Duodenal mucosa (tissue), 2 donors: ENCODE measurements around the gene ETF1.

Experiments used
- H3K27ac ChIP-seq: one replicate; pipeline ENCODE4 v1.7.0; 2013; ENCODE audit warnings: low read depth, low read length
- H3K27me3 ChIP-seq, 2 donors: one replicate each; pipeline ENCODE4 v1.7.0; 2013; ENCODE audit warnings: low read length in 2 of 2, control low read depth in 1 of 2; ENCODE audit not compliant: insufficient read depth in 2 of 2, control insufficient read depth in 1 of 2
- H3K36me3 ChIP-seq, 2 donors: one replicate each; pipeline ENCODE4 v1.7.0; 2013; ENCODE audit warnings: low read length in 2 of 2, control low read depth in 1 of 2; ENCODE audit not compliant: insufficient read depth in 2 of 2, control insufficient read depth in 1 of 2
- H3K4me1 ChIP-seq, 2 donors: one replicate each; pipeline ENCODE4 v1.7.0; 2013; ENCODE audit warnings: low read length in 2 of 2, control low read depth in 1 of 2; ENCODE audit not compliant: insufficient read depth in 2 of 2, control insufficient read depth in 1 of 2
- H3K4me3 ChIP-seq, 2 donors: one replicate each; pipeline ENCODE4 v1.7.0; 2013; ENCODE audit warnings: low read length in 2 of 2, low read depth in 1 of 2
- H3K9ac ChIP-seq, 2 donors: one replicate each; pipeline ENCODE4 v1.7.0; 2013; ENCODE audit warnings: low read length in 2 of 2, low read depth in 1 of 2
- H3K9me3 ChIP-seq, 2 donors: one replicate each; pipeline ENCODE4 v1.7.0; 2013; ENCODE audit warnings: low read length in 2 of 2, control low read depth in 1 of 2; ENCODE audit not compliant: control insufficient read depth in 1 of 2

ETF1 gene

GRCh38 chr5:138575194-138576015 lies 32.4 kb upstream of the ETF1 start, which contains the start of gene HSPA9:
Gene HSPA9, minus strand, starts transcription at chr5:138575401. Its CDS starts 83 bp downstream, at chr5:138575318.
- H3K4me1 ChIP-seq, result peaks cover 11 to 16% of the 10 kb centered on the region in 2 donors
- H3K9me3 ChIP-seq, result no peaks in the 10 kb centered on the region
- H3K9ac ChIP-seq, result peak within 1 kb of the TSS; percentile 97
- H3K27ac ChIP-seq, result peak within 1 kb of the TSS; percentile 99
- H3K4me3 ChIP-seq, result peak within 1 kb of the TSS; percentile 93 to 94
- H3K36me3 ChIP-seq, result peaks cover 10 to 32% of the 10 kb centered on the region in 2 donors
- no peaks in the 10 kb centered on the region for H3K27me3 ChIP-seq

- peaks cover 11 to 16% of the 10 kb centered on the region in 2 donors for H3K4me1 ChIP-seq
- H3K27ac ChIP-seq, result peak overlapping the region; percentile 99
- H3K9ac ChIP-seq, result peak overlapping the region; percentile 97
- H3K27me3 ChIP-seq, result no peaks in the 10 kb centered on the region
- no peaks in the 10 kb centered on the region for H3K9me3 ChIP-seq
- peaks cover 14 to 39% of the 10 kb centered on the region in 2 donors for H3K36me3 ChIP-seq
- peak overlapping the region; percentile 93 to 94 for H3K4me3 ChIP-seq
These were observed 31.7 kb upstream of the ETF1 start for GRCh38 chr5:138574744-138575193.

- H3K4me3 ChIP-seq, result peak overlapping the region; percentile 93 to 94
- no peaks in the 10 kb centered on the region for H3K9me3 ChIP-seq
- H3K9ac ChIP-seq, result peak overlapping the region; percentile 97
- H3K27ac ChIP-seq, result no peak overlapping the region
- peaks cover 11 to 14% of the 10 kb centered on the region in 2 donors for H3K4me1 ChIP-seq
- H3K36me3 ChIP-seq, result peaks cover 14 to 45% of the 10 kb centered on the region in 2 donors
- H3K27me3 ChIP-seq, result no peaks in the 10 kb centered on the region
These were observed 31.1 kb upstream of the ETF1 start for GRCh38 chr5:138573949-138574670.

- Histone ChIP-seq H3K27me3 (no peaks in the 10 kb centered on the region), H3K4me3 (no peak overlapping the region), H3K4me1 (peaks cover 11 to 14% of the 10 kb centered on the region in 2 donors), H3K9ac (no peak overlapping the region), H3K36me3 (peaks cover 21 to 54% of the 10 kb centered on the region in 2 donors), H3K27ac (no peak overlapping the region), H3K9me3 (no peaks in the 10 kb centered on the region)
These were observed 30.2 kb upstream of the ETF1 start for GRCh38 chr5:138573223-138573622.

- H3K27me3 ChIP-seq, result no peaks in the 10 kb centered on the region
- H3K27ac ChIP-seq, result no peak overlapping the region
- no peaks in the 10 kb centered on the region for H3K9me3 ChIP-seq
- peaks cover 27 to 78% of the 10 kb centered on the region in 2 donors for H3K36me3 ChIP-seq
- H3K9ac ChIP-seq, result no peak overlapping the region
- no peak overlapping the region for H3K4me3 ChIP-seq
- peaks cover 11 to 15% of the 10 kb centered on the region in 2 donors for H3K4me1 ChIP-seq
These were observed 27.8 kb upstream of the ETF1 start for GRCh38 chr5:138570871-138571270.

- Histone ChIP-seq H3K9me3 (no peaks in the 10 kb centered on the region), H3K27me3 (no peaks in the 10 kb centered on the region), H3K4me1 (peaks cover 11 to 16% of the 10 kb centered on the region in 2 donors), H3K9ac (no peak overlapping the region), H3K27ac (no peak overlapping the region), H3K36me3 (peaks cover 27 to 88% of the 10 kb centered on the region in 2 donors), H3K4me3 (no peak overlapping the region)
These were observed 26.7 kb upstream of the ETF1 start for GRCh38 chr5:138569782-138570181.

GRCh38 chr5:138568061-138568824 lies 25.2 kb upstream of the ETF1 start:
- H3K27me3 ChIP-seq, result no peaks in the 10 kb centered on the region
- no peak overlapping the region for H3K4me3 ChIP-seq
- peaks cover 27 to 97% of the 10 kb centered on the region in 2 donors for H3K36me3 ChIP-seq
- no peak overlapping the region for H3K27ac ChIP-seq
- H3K9ac ChIP-seq, result no peak overlapping the region
- peaks cover 0 to 3% of the 10 kb centered on the region in 2 donors for H3K4me1 ChIP-seq
- H3K9me3 ChIP-seq, result no peaks in the 10 kb centered on the region

GRCh38 chr5:138566792-138567191 lies 23.8 kb upstream of the ETF1 start:
- Histone ChIP-seq H3K9ac (no peak overlapping the region), H3K36me3 (peaks cover 26 to 92% of the 10 kb centered on the region in 2 donors), H3K4me3 (no peak overlapping the region), H3K4me1 (peaks cover 0 to 2% of the 10 kb centered on the region in 2 donors), H3K9me3 (no peaks in the 10 kb centered on the region), H3K27ac (no peak overlapping the region), H3K27me3 (no peaks in the 10 kb centered on the region)

- no peak overlapping the region for H3K27ac ChIP-seq
These were observed 22.2 kb upstream of the ETF1 start for GRCh38 chr5:138565100-138565821.

More at GRCh38 chr5:138565100-138565821, 22.2 kb upstream of the ETF1 start:
- Histone ChIP-seq H3K4me1 (peaks cover 0 to 2% of the 10 kb centered on the region in 2 donors), H3K27me3 (no peaks in the 10 kb centered on the region), H3K9ac (no peak overlapping the region), H3K9me3 (no peaks in the 10 kb centered on the region), H3K36me3 (peaks cover 26 to 91% of the 10 kb centered on the region in 2 donors), H3K4me3 (no peak overlapping the region)
